ENCODE data around the gene TNIK.

The TNIK gene

GRCh38 chr3:171237009-171237385, 223.2 kb downstream of the TNIK start:
- TF ChIP-seq POLR2AphosphoS5 (IDR thresholded peaks at IDR 0.05; ENCODE audit: low read depth, low read length): no peak
- FAIRE-seq (no peak), DNase-seq (ENCODE audit: insufficient read length) (no peak)

- TF ChIP-seq POLR2A (IDR thresholded peaks at IDR 0.05; ENCODE audit: low read depth, low read length) (no peak), TAF1 (IDR thresholded peaks at IDR 0.05; ENCODE audit: borderline replicate concordance, low read depth, low read length) (no peak), POLR2AphosphoS5 (IDR thresholded peaks at IDR 0.05; ENCODE audit: low read depth, low read length) (no peak)
- FAIRE-seq (no peak), DNase-seq (ENCODE audit: insufficient read length) (no peak)
Measured at GRCh38 chr3:171236265-171237008, 223.8 kb downstream of the TNIK start.

GRCh38 chr3:171234298-171235010, 225.8 kb downstream of the TNIK start:
- no peak for FAIRE-seq
- DNase-seq (ENCODE audit: insufficient read length): no peak
- TF ChIP-seq POLR2A (IDR thresholded peaks at IDR 0.05; ENCODE audit: low read depth, low read length) (no peak), TAF1 (IDR thresholded peaks at IDR 0.05; ENCODE audit: borderline replicate concordance, low read depth, low read length) (no peak), POLR2AphosphoS5 (IDR thresholded peaks at IDR 0.05; ENCODE audit: low read depth, low read length) (no peak)

- FAIRE-seq: no peak
- DNase-seq (ENCODE audit: insufficient read length): no peak
- TF ChIP-seq POLR2A (IDR thresholded peaks at IDR 0.05; ENCODE audit: low read depth, low read length) (no peak), TAF1 (IDR thresholded peaks at IDR 0.05; ENCODE audit: borderline replicate concordance, low read depth, low read length) (no peak), POLR2AphosphoS5 (IDR thresholded peaks at IDR 0.05; ENCODE audit: low read depth, low read length) (no peak)
Measured at GRCh38 chr3:171231361-171231760, 228.8 kb downstream of the TNIK start.

- TF ChIP-seq POLR2A (IDR thresholded peaks at IDR 0.05; ENCODE audit: low read depth, low read length): no peak
- TF ChIP-seq TAF1 (IDR thresholded peaks at IDR 0.05; ENCODE audit: borderline replicate concordance, low read depth, low read length): no peak
- no peak for TF ChIP-seq POLR2AphosphoS5 (IDR thresholded peaks at IDR 0.05; ENCODE audit: low read depth, low read length)
- DNase-seq (ENCODE audit: insufficient read length) (no peak), FAIRE-seq (no peak)
Measured at GRCh38 chr3:171230865-171231264, 229.3 kb downstream of the TNIK start.

GRCh38 chr3:171229173-171229572, 231.0 kb downstream of the TNIK start:
- no peak for FAIRE-seq
- TF ChIP-seq POLR2AphosphoS5 (IDR thresholded peaks at IDR 0.05; ENCODE audit: low read depth, low read length) (no peak), POLR2A (IDR thresholded peaks at IDR 0.05; ENCODE audit: low read depth, low read length) (no peak), TAF1 (IDR thresholded peaks at IDR 0.05; ENCODE audit: borderline replicate concordance, low read depth, low read length) (no peak)
- no peak for DNase-seq (ENCODE audit: insufficient read length)

- TF ChIP-seq POLR2AphosphoS5 (IDR thresholded peaks at IDR 0.05; ENCODE audit: low read depth, low read length) (no peak), POLR2A (IDR thresholded peaks at IDR 0.05; ENCODE audit: low read depth, low read length) (no peak), TAF1 (IDR thresholded peaks at IDR 0.05; ENCODE audit: borderline replicate concordance, low read depth, low read length) (no peak)
- no peak for FAIRE-seq
- no peak for DNase-seq (ENCODE audit: insufficient read length)
Measured at GRCh38 chr3:171228240-171228639, 232.0 kb downstream of the TNIK start.

- FAIRE-seq: peak; percentile 58
Measured at GRCh38 chr3:171227828-171228227, 232.4 kb downstream of the TNIK start.

GRCh38 chr3:171227359-171227758, 232.8 kb downstream of the TNIK start:
- DNase-seq (ENCODE audit: insufficient read length) (no peak), FAIRE-seq (no peak)
- TF ChIP-seq POLR2A (IDR thresholded peaks at IDR 0.05; ENCODE audit: low read depth, low read length): no peak

More at GRCh38 chr3:171227828-171228227, 232.4 kb downstream of the TNIK start:
- TF ChIP-seq POLR2AphosphoS5 (IDR thresholded peaks at IDR 0.05; ENCODE audit: low read depth, low read length): no peak
- no peak for TF ChIP-seq TAF1 (IDR thresholded peaks at IDR 0.05; ENCODE audit: borderline replicate concordance, low read depth, low read length)
- TF ChIP-seq POLR2A (IDR thresholded peaks at IDR 0.05; ENCODE audit: low read depth, low read length): no peak
- no peak for DNase-seq (ENCODE audit: insufficient read length)

GRCh38 chr3:171226794-171227193, 233.4 kb downstream of the TNIK start:
- TF ChIP-seq TAF1 (IDR thresholded peaks at IDR 0.05; ENCODE audit: borderline replicate concordance, low read depth, low read length) (no peak), POLR2A (IDR thresholded peaks at IDR 0.05; ENCODE audit: low read depth, low read length) (no peak), POLR2AphosphoS5 (IDR thresholded peaks at IDR 0.05; ENCODE audit: low read depth, low read length) (no peak)
- FAIRE-seq (no peak), DNase-seq (ENCODE audit: insufficient read length) (no peak)

- DNase-seq (ENCODE audit: insufficient read length) (no peak), FAIRE-seq (no peak)
- no peak for TF ChIP-seq POLR2A (IDR thresholded peaks at IDR 0.05; ENCODE audit: low read depth, low read length)
- TF ChIP-seq TAF1 (IDR thresholded peaks at IDR 0.05; ENCODE audit: borderline replicate concordance, low read depth, low read length): no peak
- TF ChIP-seq POLR2AphosphoS5 (IDR thresholded peaks at IDR 0.05; ENCODE audit: low read depth, low read length): no peak
Measured at GRCh38 chr3:171225708-171226107, 234.5 kb downstream of the TNIK start.

- no peak for TF ChIP-seq TAF1 (IDR thresholded peaks at IDR 0.05; ENCODE audit: borderline replicate concordance, low read depth, low read length)
- no peak for TF ChIP-seq POLR2A (IDR thresholded peaks at IDR 0.05; ENCODE audit: low read depth, low read length)
- no peak for TF ChIP-seq POLR2AphosphoS5 (IDR thresholded peaks at IDR 0.05; ENCODE audit: low read depth, low read length)
- FAIRE-seq (no peak), DNase-seq (ENCODE audit: insufficient read length) (no peak)
Measured at GRCh38 chr3:171225165-171225564, 235.0 kb downstream of the TNIK start.

Measured in GM12892 (cell line).